ENCODE results near the gene UGDH. TPM values are rescaled to one million over a fixed set of nuclear protein-coding genes. Genes with fewer than 3 reads are reported as not detected.

The UGDH gene
- total and polyA plus RNA-seq, 2 of the 13 experiments (the other 11 are each of a cell fraction or from before 2014, with no cell fraction given), result 99.0 to 384 TPM

GRCh38 chr4:39467464-39467863 is 59.8 kb downstream of the UGDH start (continued):
- TF ChIP-seq, protein P1, sequence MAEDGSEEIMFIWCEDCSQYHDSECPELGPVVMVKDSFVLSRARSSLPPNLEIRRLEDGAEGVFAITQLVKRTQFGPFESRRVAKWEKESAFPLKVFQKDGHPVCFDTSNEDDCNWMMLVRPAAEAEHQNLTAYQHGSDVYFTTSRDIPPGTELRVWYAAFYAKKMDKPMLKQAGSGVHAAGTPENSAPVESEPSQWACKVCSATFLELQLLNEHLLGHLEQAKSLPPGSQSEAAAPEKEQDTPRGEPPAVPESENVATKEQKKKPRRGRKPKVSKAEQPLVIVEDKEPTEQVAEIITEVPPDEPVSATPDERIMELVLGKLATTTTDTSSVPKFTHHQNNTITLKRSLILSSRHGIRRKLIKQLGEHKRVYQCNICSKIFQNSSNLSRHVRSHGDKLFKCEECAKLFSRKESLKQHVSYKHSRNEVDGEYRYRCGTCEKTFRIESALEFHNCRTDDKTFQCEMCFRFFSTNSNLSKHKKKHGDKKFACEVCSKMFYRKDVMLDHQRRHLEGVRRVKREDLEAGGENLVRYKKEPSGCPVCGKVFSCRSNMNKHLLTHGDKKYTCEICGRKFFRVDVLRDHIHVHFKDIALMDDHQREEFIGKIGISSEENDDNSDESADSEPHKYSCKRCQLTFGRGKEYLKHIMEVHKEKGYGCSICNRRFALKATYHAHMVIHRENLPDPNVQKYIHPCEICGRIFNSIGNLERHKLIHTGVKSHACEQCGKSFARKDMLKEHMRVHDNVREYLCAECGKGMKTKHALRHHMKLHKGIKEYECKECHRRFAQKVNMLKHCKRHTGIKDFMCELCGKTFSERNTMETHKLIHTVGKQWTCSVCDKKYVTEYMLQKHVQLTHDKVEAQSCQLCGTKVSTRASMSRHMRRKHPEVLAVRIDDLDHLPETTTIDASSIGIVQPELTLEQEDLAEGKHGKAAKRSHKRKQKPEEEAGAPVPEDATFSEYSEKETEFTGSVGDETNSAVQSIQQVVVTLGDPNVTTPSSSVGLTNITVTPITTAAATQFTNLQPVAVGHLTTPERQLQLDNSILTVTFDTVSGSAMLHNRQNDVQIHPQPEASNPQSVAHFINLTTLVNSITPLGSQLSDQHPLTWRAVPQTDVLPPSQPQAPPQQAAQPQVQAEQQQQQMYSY (CRISPR knock-in tag; IDR thresholded peaks at IDR 0.05), result peak; percentile 25; the same call in 1 of the 2 replicates
- TF ChIP-seq SNAPC2 (CRISPR knock-in tag; IDR thresholded peaks at IDR 0.05), result no peak
- TF ChIP-seq TARDBP (CRISPR knock-in tag; IDR thresholded peaks at IDR 0.05), result 0 out of 2 replicates have a peak, but pooled peaks have one; percentile 23
- no peak for TF ChIP-seq CHD2 (IDR thresholded peaks at IDR 0.05; ENCODE audit: low read depth, low read length)
- TF ChIP-seq CBX5 (CRISPR knock-in tag; IDR thresholded peaks at IDR 0.05; ENCODE audit: borderline replicate concordance), result no peak
- no peak for TF ChIP-seq MYNN (CRISPR knock-in tag; IDR thresholded peaks at IDR 0.05; ENCODE audit: low read depth)
- peak; percentile 44; the same call in 1 of the 2 replicates for TF ChIP-seq ZNF12 (CRISPR knock-in tag; IDR thresholded peaks at IDR 0.05)
- TF ChIP-seq ZNF615 (CRISPR knock-in tag; IDR thresholded peaks at IDR 0.05; ENCODE audit: borderline replicate concordance), result no peak
- no peak for TF ChIP-seq ZNF530 (CRISPR knock-in tag; IDR thresholded peaks at IDR 0.05; ENCODE audit: low read depth)
- no peak for TF ChIP-seq SP2 (CRISPR knock-in tag; IDR thresholded peaks at IDR 0.05)
- no peak for TF ChIP-seq ZNF484 (CRISPR knock-in tag; IDR thresholded peaks at IDR 0.05; ENCODE audit: borderline replicate concordance, low read depth)
- TF ChIP-seq, protein P2, sequence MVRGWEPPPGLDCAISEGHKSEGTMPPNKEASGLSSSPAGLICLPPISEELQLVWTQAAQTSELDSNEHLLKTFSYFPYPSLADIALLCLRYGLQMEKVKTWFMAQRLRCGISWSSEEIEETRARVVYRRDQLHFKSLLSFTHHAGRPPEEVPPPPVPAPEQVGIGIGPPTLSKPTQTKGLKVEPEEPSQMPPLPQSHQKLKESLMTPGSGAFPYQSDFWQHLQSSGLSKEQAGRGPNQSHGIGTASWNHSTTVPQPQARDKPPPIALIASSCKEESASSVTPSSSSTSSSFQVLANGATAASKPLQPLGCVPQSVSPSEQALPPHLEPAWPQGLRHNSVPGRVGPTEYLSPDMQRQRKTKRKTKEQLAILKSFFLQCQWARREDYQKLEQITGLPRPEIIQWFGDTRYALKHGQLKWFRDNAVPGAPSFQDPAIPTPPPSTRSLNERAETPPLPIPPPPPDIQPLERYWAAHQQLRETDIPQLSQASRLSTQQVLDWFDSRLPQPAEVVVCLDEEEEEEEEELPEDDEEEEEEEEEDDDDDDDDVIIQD (CRISPR knock-in tag; IDR thresholded peaks at IDR 0.05; ENCODE audit: low read depth), result peak; percentile 49; the same call in 1 of the 2 replicates
- TF ChIP-seq, protein P3, sequence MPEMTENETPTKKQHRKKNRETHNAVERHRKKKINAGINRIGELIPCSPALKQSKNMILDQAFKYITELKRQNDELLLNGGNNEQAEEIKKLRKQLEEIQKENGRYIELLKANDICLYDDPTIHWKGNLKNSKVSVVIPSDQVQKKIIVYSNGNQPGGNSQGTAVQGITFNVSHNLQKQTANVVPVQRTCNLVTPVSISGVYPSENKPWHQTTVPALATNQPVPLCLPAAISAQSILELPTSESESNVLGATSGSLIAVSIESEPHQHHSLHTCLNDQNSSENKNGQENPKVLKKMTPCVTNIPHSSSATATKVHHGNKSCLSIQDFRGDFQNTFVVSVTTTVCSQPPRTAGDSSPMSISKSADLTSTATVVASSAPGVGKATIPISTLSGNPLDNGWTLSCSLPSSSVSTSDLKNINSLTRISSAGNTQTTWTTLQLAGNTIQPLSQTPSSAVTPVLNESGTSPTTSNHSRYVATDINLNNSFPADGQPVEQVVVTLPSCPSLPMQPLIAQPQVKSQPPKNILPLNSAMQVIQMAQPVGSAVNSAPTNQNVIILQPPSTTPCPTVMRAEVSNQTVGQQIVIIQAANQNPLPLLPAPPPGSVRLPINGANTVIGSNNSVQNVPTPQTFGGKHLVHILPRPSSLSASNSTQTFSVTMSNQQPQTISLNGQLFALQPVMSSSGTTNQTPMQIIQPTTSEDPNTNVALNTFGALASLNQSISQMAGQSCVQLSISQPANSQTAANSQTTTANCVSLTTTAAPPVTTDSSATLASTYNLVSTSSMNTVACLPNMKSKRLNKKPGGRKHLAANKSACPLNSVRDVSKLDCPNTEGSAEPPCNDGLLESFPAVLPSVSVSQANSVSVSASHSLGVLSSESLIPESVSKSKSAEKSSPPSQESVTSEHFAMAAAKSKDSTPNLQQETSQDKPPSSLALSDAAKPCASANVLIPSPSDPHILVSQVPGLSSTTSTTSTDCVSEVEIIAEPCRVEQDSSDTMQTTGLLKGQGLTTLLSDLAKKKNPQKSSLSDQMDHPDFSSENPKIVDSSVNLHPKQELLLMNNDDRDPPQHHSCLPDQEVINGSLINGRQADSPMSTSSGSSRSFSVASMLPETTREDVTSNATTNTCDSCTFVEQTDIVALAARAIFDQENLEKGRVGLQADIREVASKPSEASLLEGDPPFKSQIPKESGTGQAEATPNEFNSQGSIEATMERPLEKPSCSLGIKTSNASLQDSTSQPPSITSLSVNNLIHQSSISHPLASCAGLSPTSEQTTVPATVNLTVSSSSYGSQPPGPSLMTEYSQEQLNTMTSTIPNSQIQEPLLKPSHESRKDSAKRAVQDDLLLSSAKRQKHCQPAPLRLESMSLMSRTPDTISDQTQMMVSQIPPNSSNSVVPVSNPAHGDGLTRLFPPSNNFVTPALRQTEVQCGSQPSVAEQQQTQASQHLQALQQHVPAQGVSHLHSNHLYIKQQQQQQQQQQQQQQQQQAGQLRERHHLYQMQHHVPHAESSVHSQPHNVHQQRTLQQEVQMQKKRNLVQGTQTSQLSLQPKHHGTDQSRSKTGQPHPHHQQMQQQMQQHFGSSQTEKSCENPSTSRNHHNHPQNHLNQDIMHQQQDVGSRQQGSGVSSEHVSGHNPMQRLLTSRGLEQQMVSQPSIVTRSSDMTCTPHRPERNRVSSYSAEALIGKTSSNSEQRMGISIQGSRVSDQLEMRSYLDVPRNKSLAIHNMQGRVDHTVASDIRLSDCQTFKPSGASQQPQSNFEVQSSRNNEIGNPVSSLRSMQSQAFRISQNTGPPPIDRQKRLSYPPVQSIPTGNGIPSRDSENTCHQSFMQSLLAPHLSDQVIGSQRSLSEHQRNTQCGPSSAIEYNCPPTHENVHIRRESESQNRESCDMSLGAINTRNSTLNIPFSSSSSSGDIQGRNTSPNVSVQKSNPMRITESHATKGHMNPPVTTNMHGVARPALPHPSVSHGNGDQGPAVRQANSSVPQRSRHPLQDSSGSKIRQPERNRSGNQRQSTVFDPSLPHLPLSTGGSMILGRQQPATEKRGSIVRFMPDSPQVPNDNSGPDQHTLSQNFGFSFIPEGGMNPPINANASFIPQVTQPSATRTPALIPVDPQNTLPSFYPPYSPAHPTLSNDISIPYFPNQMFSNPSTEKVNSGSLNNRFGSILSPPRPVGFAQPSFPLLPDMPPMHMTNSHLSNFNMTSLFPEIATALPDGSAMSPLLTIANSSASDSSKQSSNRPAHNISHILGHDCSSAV (CRISPR knock-in tag; IDR thresholded peaks at IDR 0.05; ENCODE audit: borderline replicate concordance), result no peak
- peak; percentile 48; the same call in 1 of the 2 replicates for TF ChIP-seq ZBTB20 (CRISPR knock-in tag; IDR thresholded peaks at IDR 0.05; ENCODE audit: borderline replicate concordance, low read depth)
- peak; percentile 24; the same call in 1 of the 2 replicates for TF ChIP-seq CEBPG (CRISPR knock-in tag; IDR thresholded peaks at IDR 0.05)
- 0 out of 2 replicates have a peak, but pooled peaks have one; percentile 26 for TF ChIP-seq HMG20A (CRISPR knock-in tag; IDR thresholded peaks at IDR 0.05; ENCODE audit: borderline replicate concordance)
